Epidermal melanocyte (primary cell): Measurements from ENCODE around the gene DNAJC27.

Experiments used
- DNase-seq: peaks from one replicate; pipeline ENCODE4 v3.0.0; 2011; ENCODE audit warnings: low spot score; ENCODE audit not compliant: insufficient read length

Gene DNAJC27

GRCh38 chr2:24970483-24971285, 1.1 kb downstream of the DNAJC27 start:
- DNase-seq: no peak

GRCh38 chr2:24969784-24970183, 2.0 kb downstream of the DNAJC27 start:
- no peak for DNase-seq

- no peak for DNase-seq
Measured at GRCh38 chr2:24961903-24962302, 9.9 kb downstream of the DNAJC27 start.

- no peak for DNase-seq
Measured at GRCh38 chr2:24959761-24960160, 12.0 kb downstream of the DNAJC27 start.

- no peak for DNase-seq
Measured at GRCh38 chr2:24958411-24958935, 13.3 kb downstream of the DNAJC27 start.

GRCh38 chr2:24957976-24958375, 13.8 kb downstream of the DNAJC27 start:
- DNase-seq: no peak

GRCh38 chr2:24957221-24957620, 14.5 kb downstream of the DNAJC27 start:
- DNase-seq: no peak

GRCh38 chr2:24955921-24956320, 15.8 kb downstream of the DNAJC27 start:
- no peak for DNase-seq

GRCh38 chr2:24955232-24955631, 16.5 kb downstream of the DNAJC27 start:
- DNase-seq: no peak

- DNase-seq: no peak
Measured at GRCh38 chr2:24950102-24950501, 21.7 kb downstream of the DNAJC27 start.

GRCh38 chr2:24948506-24948905, 23.2 kb downstream of the DNAJC27 start:
- DNase-seq: no peak

- no peak for DNase-seq
Measured at GRCh38 chr2:24947561-24948157, 24.1 kb downstream of the DNAJC27 start.

- no peak for DNase-seq
Measured at GRCh38 chr2:24945907-24946306, 25.8 kb downstream of the DNAJC27 start.

- DNase-seq: no peak
Measured at GRCh38 chr2:24943427-24944053, 28.2 kb downstream of the DNAJC27 start.

GRCh38 chr2:24939353-24939752, 32.4 kb downstream of the DNAJC27 start:
- no peak for DNase-seq

- no peak for DNase-seq
Measured at GRCh38 chr2:24937236-24937635, 34.5 kb downstream of the DNAJC27 start.

- DNase-seq: no peak
Measured at GRCh38 chr2:24935145-24935544, 36.6 kb downstream of the DNAJC27 start.

- no peak for DNase-seq
Measured at GRCh38 chr2:24932715-24933114, 39.0 kb downstream of the DNAJC27 start.

- DNase-seq: no peak
Measured at GRCh38 chr2:24930768-24931167, 41.0 kb downstream of the DNAJC27 start.

- DNase-seq: no peak
Measured at GRCh38 chr2:24929230-24929629, 42.5 kb downstream of the DNAJC27 start.

- DNase-seq: no peak
Measured at GRCh38 chr2:24928036-24928435, 43.7 kb downstream of the DNAJC27 start.

GRCh38 chr2:24926602-24927252, 45.0 kb downstream of the DNAJC27 start:
- DNase-seq: no peak
